A549 (cell line): ENCODE measurements around the gene GPD1. TPM values are rescaled to one million over a fixed set of nuclear protein-coding genes. Genes with fewer than 3 reads are reported as not detected.
"Not testable (repeated sequence)": the region's sequence is repeated elsewhere in the genome, so short reads cannot be mapped to it uniquely, and the experiment has no call there.

Experiments used
- ATAC-seq, 2 experiments: fragments of 200-7000 bp in 1 of 2; fragments of >200 bp in 1 of 2; cut with Nextera tagmentation in 1 of 2; cut with Tn5 transposase in 1 of 2; 3 replicates each; pipeline versions ENCODE4 v1.8.0 to v1.9.1; 2018 to 2020; ENCODE audit warnings: mild to moderate bottlenecking in 1 of 2, moderate library complexity in 1 of 2
- CTCF ChIA-PET: fragments of 300-600 bp; sonication (Branson Sonifier 250); formaldehyde crosslinking; extraction: SDS; loops from one replicate; lab custom pipeline; 2021; ENCODE audit warnings: antibody characterized with exemption, inconsistent platforms; lab: Yijun Ruan, JAX
- POLR2A ChIA-PET: fragments of 350-600 bp; formaldehyde crosslinking; extraction: SDS; loops from one replicate; lab custom pipeline; 2021; ENCODE audit warnings: antibody characterized with exemption, inconsistent platforms; lab: Yijun Ruan, JAX
- DNase-seq, 2 experiments: peaks; one replicate each; pipeline versions ENCODE4 v3.0.0 to v3.0.0-alpha.2; 2011 to 2016; ENCODE audit warnings: low read depth in 1 of 2, low spot score in 1 of 2
- FAIRE-seq: peaks from 2 replicates; lab custom pipeline; 2011; peaks lifted over from hg19 to GRCh38; lab: Jason Lieb, UNC
- H3K27ac ChIP-seq, 2 experiments: fragments of >200 bp; sonication (Bioruptor Twin); formaldehyde crosslinking; 3 replicates each; pipeline ENCODE4 v1.5.1; 2016 to 2017
- H3K4me1 ChIP-seq: fragments of >200 bp; sonication (Bioruptor Twin); formaldehyde crosslinking; 3 replicates; pipeline ENCODE4 v1.6.1; 2016
- H3K4me2 ChIP-seq: fragments of >200 bp; sonication (Bioruptor Twin); formaldehyde crosslinking; 3 replicates; pipeline ENCODE4 v1.6.1; 2016
- H3K4me3 ChIP-seq: fragments of >200 bp; sonication (Bioruptor Twin); formaldehyde crosslinking; 3 replicates; pipeline ENCODE4 v1.5.1; 2016
- H3K9me3 ChIP-seq: fragments of >200 bp; sonication (Bioruptor Twin); formaldehyde crosslinking; 3 replicates; pipeline ENCODE4 v1.6.1; 2016
- BHLHE40 ChIP-seq: IDR thresholded peaks from 2 replicates; pipeline ENCODE4 v1.6.1; 2012; ENCODE audit warnings: low read depth, low read length, inconsistent platforms
- CHD2 ChIP-seq: fragments of 150-350 bp; IDR thresholded peaks from 2 replicates; pipeline ENCODE4 v1.6.1; 2014; ENCODE audit warnings: low read length; ENCODE audit not compliant: partially characterized antibody
- EP300 ChIP-seq, 2 experiments: fragments of >200 bp; sonication (Bioruptor Twin); formaldehyde crosslinking; IDR thresholded peaks; 2 replicates in 1 of 2; 3 replicates in 1 of 2; pipeline ENCODE4 v1.6.1; 2016 to 2017
- FOXS1 ChIP-seq: fragments of 250-450 bp; sonication (Bioruptor Pico); IDR thresholded peaks from 2 replicates; pipeline ENCODE4 v1.5.0; 2020; ENCODE audit warnings: mild to moderate bottlenecking, moderate library complexity
- GATA3 ChIP-seq: IDR thresholded peaks from 2 replicates; pipeline ENCODE4 v1.6.1; 2012; ENCODE audit warnings: borderline replicate concordance
- HOXB13 ChIP-seq: fragments of 250-450 bp; sonication (Bioruptor Pico); IDR thresholded peaks from 2 replicates; pipeline ENCODE4 v1.5.0; 2020; ENCODE audit warnings: low read depth, mild to moderate bottlenecking, moderate library complexity
- HOXB5 ChIP-seq: fragments of 250-450 bp; sonication (Bioruptor Pico); IDR thresholded peaks from 2 replicates; pipeline ENCODE4 v1.5.0; 2020; ENCODE audit warnings: mild to moderate bottlenecking, moderate library complexity
- JUN ChIP-seq, 2 experiments: fragments of >200 bp; sonication (Bioruptor Twin); formaldehyde crosslinking; IDR thresholded peaks; 2 replicates in 1 of 2; 3 replicates in 1 of 2; pipeline ENCODE4 v1.6.1; 2016 to 2017
- JUNB ChIP-seq: fragments of >200 bp; sonication (Bioruptor Twin); formaldehyde crosslinking; IDR thresholded peaks from 2 replicates; pipeline ENCODE4 v1.6.1; 2016
- MAFK ChIP-seq: fragments of 450-650 bp; IDR thresholded peaks from 2 replicates; pipeline ENCODE4 v1.6.1; 2014; ENCODE audit not compliant: partially characterized antibody
- MAZ ChIP-seq: fragments of 150-350 bp; IDR thresholded peaks from 2 replicates; pipeline ENCODE4 v1.6.1; 2014; ENCODE audit warnings: antibody characterized with exemption, low read depth, low read length, borderline replicate concordance
- NFE2L2 ChIP-seq: fragments of 150-350 bp; conservative IDR thresholded peaks from 2 replicates; pipeline ENCODE4 v1.6.1; 2014; ENCODE audit warnings: low read length
- NR3C1 ChIP-seq: fragments of >200 bp; sonication (Bioruptor Twin); formaldehyde crosslinking; IDR thresholded peaks from 3 replicates; pipeline ENCODE4 v1.6.1; 2017
- POLR2AphosphoS2 ChIP-seq: conservative IDR thresholded peaks from 2 replicates; pipeline ENCODE4 v1.6.1; 2012; ENCODE audit warnings: low read length, improper control_type of control experiment, inconsistent platforms
- RCOR1 ChIP-seq: fragments of 150-350 bp; IDR thresholded peaks from 2 replicates; pipeline ENCODE4 v1.6.1; 2014; ENCODE audit warnings: antibody characterized with exemption, low read length, low read depth
- RNF2 ChIP-seq: fragments of 200-600 bp; sonication (generic); IDR thresholded peaks from 2 replicates; pipeline ENCODE4 v1.6.1; 2016; ENCODE audit warnings: low read depth, mild to moderate bottlenecking, antibody characterized with exemption, moderate library complexity, borderline replicate concordance
- SMC3 ChIP-seq: fragments of >200 bp; sonication (Bioruptor Twin); formaldehyde crosslinking; IDR thresholded peaks from 3 replicates; pipeline ENCODE4 v1.6.1; 2018; ENCODE audit warnings: inconsistent platforms
- TP53 ChIP-seq: fragments of 250-450 bp; sonication (Bioruptor Pico); IDR thresholded peaks from 2 replicates; pipeline ENCODE4 v1.5.0; 2021; ENCODE audit warnings: mild to moderate bottlenecking, moderate library complexity
- ZNF302 ChIP-seq: fragments of 250-450 bp; sonication (Bioruptor Pico); IDR thresholded peaks from 2 replicates; pipeline ENCODE4 v1.9.0; 2021; ENCODE audit warnings: inconsistent platforms, mild to moderate bottlenecking, moderate library complexity
- ZSCAN20 ChIP-seq: fragments of 250-450 bp; sonication (Bioruptor Pico); IDR thresholded peaks from 2 replicates; pipeline ENCODE4 v1.8.0; 2022; ENCODE audit warnings: mild to moderate bottlenecking, moderate library complexity
- WGBS: methylation state at CpG from one replicate; pipeline ENCODE4 v1.1.6; 2017; ENCODE audit errors: missing lambda C conversion rate; 5-methylcytosine and 5-hydroxymethylcytosine counted together
- polyA plus RNA-seq, 4 experiments: library from polyadenylated mRNA; depleted of rRNA in 3 of 4; stranded (reverse); fragments of >200 nt; fragmentation: RNase III in 1 of 4; extraction: RNeasy Plus Mini Kit Qiagen cat#74134 plus additional on column Dnase treatment in 1 of 4; gene quantifications; 2 replicates in 3 of 4; 3 replicates in 1 of 4; pipeline ENCODE4 v1.2.3, GENCODE V29; 2011 to 2017
- TF ChIP-seq, protein P1 (sequence below): IDR thresholded peaks from 2 replicates; pipeline ENCODE4 v1.6.1; 2012; ENCODE audit warnings: low read depth, borderline replicate concordance
- TF ChIP-seq, protein P2 (sequence below): fragments of >200 bp; sonication (Bioruptor Twin); formaldehyde crosslinking; IDR thresholded peaks from 2 replicates; pipeline ENCODE4 v1.6.1; 2016
- TF ChIP-seq, protein P3 (sequence below): IDR thresholded peaks from 2 replicates; pipeline ENCODE4 v1.6.1; 2012
- TF ChIP-seq, protein P4 (sequence below): fragments of >200 bp; sonication (Bioruptor Twin); formaldehyde crosslinking; IDR thresholded peaks from 3 replicates; pipeline ENCODE4 v1.6.1; 2016

The GPD1 gene
- polyA plus RNA-seq, 2 of the 4 experiments (the other 2 are of a cell fraction): 0.10 to 0.44 TPM

DNA sequence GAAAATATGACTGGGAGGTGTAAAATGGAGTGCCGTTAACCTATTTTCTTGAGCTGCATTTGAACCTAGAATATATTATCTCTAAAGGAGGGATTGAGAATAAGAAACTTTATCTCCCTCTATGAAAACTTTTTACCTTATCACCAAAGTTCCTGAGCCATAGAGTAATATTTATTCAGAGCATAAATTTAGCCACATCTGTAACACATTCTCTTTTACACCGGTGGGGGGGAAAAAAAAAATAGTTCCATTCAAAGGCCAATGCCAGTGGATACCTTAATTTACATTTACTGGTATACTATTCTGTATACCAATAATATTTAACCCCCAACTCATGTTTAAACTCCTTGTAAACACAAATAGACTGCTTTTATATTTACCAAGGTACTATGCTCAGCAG lies 41.6 kb downstream of the GPD1 start:
- no peak for ATAC-seq
- WGBS: 91% methylated on average over 2 of the region's 2 CpGs

DNA sequence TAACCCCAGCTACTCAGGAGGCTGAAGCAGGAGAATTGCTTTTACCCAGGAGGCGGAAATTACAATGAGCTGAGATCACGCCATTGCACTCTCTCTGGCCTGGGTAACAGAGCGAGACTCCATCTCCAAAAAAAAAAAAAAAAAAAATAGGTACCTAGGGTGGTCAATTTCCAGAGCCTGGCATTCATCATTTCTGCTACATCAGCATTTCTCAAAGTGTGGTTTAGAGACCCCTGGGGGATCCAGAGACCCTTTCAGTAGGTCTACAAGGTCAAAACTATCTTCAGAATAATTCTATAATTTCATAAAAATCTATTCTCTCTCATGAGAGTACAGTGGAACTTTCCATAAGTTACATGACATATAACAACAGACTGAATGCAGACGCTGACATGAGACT lies 43.5 kb downstream of the GPD1 start:
- Histone ChIP-seq H3K27ac (no peak overlapping the region), H3K4me2 (no peak overlapping the region), H3K4me1 (no peaks in the 10 kb centered on the region), H3K4me3 (no peak overlapping the region), H3K9me3 (no peaks in the 10 kb centered on the region)
- peak; percentile 96 for TF ChIP-seq MAFK
- no peak for TF ChIP-seq NR3C1
- ATAC-seq (no peak), FAIRE-seq (no peak), DNase-seq (no peak)
- ChIA-PET CTCF (interaction anchor here (0.6 to 3.2 kb wide), 6 partner anchors 10 to 912 kb away, joined by 3 to 24 read pairs (median 4); partner anchors contain the start of gene COX14), POLR2A (interaction anchor here (0.5 kb wide), 1 partner anchor 24 kb away, joined by 3 read pairs; no protein-coding TSS in a partner anchor)
- 95% methylated on average over 4 of the region's 4 CpGs for WGBS

More for the DNA sequence above, 41.6 kb downstream of the GPD1 start:
- TF ChIP-seq MAFK (no peak), FOXS1 (CRISPR knock-in tag) (no peak), ZNF302 (CRISPR knock-in tag) (no peak), CHD2 (no peak), GATA3 (no peak), NFE2L2 (no peak), SMC3 (no peak), MAZ (no peak), NR3C1 (no peak)
- TF ChIP-seq, protein P1, sequence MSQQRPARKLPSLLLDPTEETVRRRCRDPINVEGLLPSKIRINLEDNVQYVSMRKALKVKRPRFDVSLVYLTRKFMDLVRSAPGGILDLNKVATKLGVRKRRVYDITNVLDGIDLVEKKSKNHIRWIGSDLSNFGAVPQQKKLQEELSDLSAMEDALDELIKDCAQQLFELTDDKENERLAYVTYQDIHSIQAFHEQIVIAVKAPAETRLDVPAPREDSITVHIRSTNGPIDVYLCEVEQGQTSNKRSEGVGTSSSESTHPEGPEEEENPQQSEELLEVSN: no peak
- TF ChIP-seq, protein P2, sequence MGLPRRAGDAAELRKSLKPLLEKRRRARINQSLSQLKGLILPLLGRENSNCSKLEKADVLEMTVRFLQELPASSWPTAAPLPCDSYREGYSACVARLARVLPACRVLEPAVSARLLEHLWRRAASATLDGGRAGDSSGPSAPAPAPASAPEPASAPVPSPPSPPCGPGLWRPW: no peak
- Histone ChIP-seq H3K4me1 (no peaks in the 10 kb centered on the region), H3K4me2 (no peak overlapping the region), H3K27ac (no peak overlapping the region), H3K9me3 (no peaks in the 10 kb centered on the region), H3K4me3 (no peak overlapping the region)
- ChIA-PET CTCF (interaction anchor here (1.1 to 3.2 kb wide), 2 partner anchors 34 to 57 kb away, joined by 3 to 24 read pairs; partner anchors contain the start of gene COX14), POLR2A (interaction anchor here (1.1 kb wide), 1 partner anchor 22 kb away, joined by 4 read pairs; the partner anchor contains the start of gene CERS5)
- DNase-seq: no peak
- FAIRE-seq: no peak

DNA sequence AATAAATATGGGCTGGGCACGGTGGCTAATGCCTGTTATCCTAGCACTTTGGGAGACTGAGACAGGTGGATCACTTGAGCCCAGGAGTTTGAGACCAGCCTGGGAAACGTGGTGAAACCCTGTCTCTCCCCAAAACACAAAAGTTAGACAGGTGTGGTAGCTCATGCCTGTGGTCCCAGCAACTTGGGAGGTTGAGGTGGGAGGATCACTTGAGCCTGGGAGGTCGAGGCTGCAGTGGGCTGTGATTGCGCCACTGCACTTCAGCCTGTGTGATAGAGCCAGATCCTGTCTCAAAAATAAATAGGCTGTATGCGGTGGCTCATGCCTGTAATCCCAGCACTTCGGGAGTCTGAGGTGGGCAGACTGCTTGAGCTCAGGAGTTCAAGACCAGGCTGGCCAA lies 44.2 kb downstream of the GPD1 start:
- POLR2A ChIA-PET: interaction anchor here (0.5 kb wide), 1 partner anchor 23 kb away, joined by 3 read pairs; no protein-coding TSS in a partner anchor
- H3K4me1 ChIP-seq, FAIRE-seq, DNase-seq, H3K4me2 ChIP-seq, H3K4me3 ChIP-seq, H3K27ac ChIP-seq, H3K9me3 ChIP-seq, ATAC-seq: not testable (repeated sequence)
- CTCF ChIA-PET: interaction anchor here (0.6 to 3.2 kb wide), 7 partner anchors 11 to 913 kb away, joined by 3 to 24 read pairs (median 4); partner anchors contain the start of gene COX14
- 79% methylated on average over 6 of the region's 6 CpGs for WGBS

DNA sequence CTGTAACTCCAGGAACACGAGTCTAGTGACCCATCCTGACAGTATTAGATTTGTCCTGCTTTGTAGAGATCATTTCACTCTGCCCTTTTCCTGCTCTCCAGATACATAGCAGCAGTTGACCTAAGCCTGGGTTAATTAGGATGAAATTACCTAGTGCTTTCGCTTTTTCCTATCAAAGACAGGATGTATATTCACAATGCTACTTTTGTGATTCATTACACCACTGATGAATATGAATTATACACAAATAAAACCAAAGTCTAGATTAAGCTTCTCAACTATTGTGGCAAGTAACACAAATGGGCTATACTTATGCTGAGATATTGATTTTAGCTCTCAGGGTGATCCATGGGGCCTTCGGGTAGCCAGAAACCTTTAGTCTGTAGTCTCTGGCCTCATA lies 45.5 kb downstream of the GPD1 start:
- H3K9me3 ChIP-seq: no peaks in the 10 kb centered on the region
- DNase-seq (no peak), ATAC-seq (no peak), FAIRE-seq (no peak)
- no peak overlapping the region for H3K4me2 ChIP-seq
- TF ChIP-seq GATA3 (no peak), EP300 (IDR thresholded peaks at IDR 0.05) (no peak), MAZ (no peak), BHLHE40 (no peak), TP53 (CRISPR knock-in tag) (no peak), SMC3 (no peak), MAFK (no peak), RNF2 (no peak), JUN (IDR thresholded peaks at IDR 0.05) (no peak), ZSCAN20 (CRISPR knock-in tag) (no peak), NR3C1 (no peak), HOXB13 (no peak), HOXB5 (CRISPR knock-in tag) (no peak), RCOR1 (no peak), JUNB (no peak), POLR2AphosphoS2 (no peak)
- TF ChIP-seq, protein P3, sequence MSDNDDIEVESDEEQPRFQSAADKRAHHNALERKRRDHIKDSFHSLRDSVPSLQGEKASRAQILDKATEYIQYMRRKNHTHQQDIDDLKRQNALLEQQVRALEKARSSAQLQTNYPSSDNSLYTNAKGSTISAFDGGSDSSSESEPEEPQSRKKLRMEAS: no peak
- TF ChIP-seq, protein P4, sequence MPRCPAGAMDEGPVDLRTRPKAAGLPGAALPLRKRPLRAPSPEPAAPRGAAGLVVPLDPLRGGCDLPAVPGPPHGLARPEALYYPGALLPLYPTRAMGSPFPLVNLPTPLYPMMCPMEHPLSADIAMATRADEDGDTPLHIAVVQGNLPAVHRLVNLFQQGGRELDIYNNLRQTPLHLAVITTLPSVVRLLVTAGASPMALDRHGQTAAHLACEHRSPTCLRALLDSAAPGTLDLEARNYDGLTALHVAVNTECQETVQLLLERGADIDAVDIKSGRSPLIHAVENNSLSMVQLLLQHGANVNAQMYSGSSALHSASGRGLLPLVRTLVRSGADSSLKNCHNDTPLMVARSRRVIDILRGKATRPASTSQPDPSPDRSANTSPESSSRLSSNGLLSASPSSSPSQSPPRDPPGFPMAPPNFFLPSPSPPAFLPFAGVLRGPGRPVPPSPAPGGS: no peak
- CTCF ChIA-PET: interaction anchor here (0.8 to 2.0 kb wide), 8 partner anchors 17 to 182 kb away, joined by 3 to 7 read pairs (median 3); partner anchors contain the start of gene COX14
- no peak overlapping the region for H3K4me3 ChIP-seq
- 83% methylated on average over 3 of the region's 3 CpGs for WGBS
- H3K4me1 ChIP-seq: no peaks in the 10 kb centered on the region
- no peak overlapping the region for H3K27ac ChIP-seq
- POLR2A ChIA-PET: no interaction called here
